Measurements from ENCODE around the gene AAMDC.
A peak's percentile ranks its signal among the peaks of the same experiment; 100 is the strongest.
"Not testable (repeated sequence)": the region's sequence is repeated elsewhere in the genome, so short reads cannot be mapped to it uniquely, and the experiment has no call there.

AAMDC gene

DNA sequence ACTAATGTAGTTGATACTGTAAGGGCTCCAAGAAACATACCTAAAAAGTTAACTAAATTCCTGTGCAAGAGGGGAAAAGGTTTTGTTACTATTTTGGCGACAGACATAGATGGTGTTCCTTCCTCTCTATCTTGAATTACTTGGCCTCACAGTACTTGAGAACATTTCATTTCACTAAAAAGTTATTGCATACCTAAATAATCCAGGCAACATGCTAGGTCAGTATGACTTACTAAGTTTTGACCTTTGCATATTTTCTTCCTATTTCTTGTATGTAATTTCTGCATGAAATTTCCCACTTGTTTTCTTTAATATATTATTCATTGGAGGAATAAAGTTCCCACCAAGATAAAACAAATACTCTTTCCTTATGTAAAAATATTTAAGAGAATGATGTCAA lies 74.0 kb downstream of the AAMDC start:
- not testable (repeated sequence) for H3K9ac ChIP-seq (ENCODE audit: low read length); H3K4me1 ChIP-seq (ENCODE audit: control insufficient read depth, insufficient read depth, low read depth, low read length); H2AK5ac ChIP-seq (ENCODE audit: low read length, severe bottlenecking); H3K4me3 ChIP-seq (ENCODE audit: insufficient read depth in 1 of 2, low read depth in 1 of 2, low read length in 2 of 2); H2AFZ ChIP-seq (ENCODE audit: low read depth, low read length); H4K8ac ChIP-seq (ENCODE audit: low read length); H3K9me3 ChIP-seq (ENCODE audit: control insufficient read depth, low read length); H3K4ac ChIP-seq (ENCODE audit: low read depth in 1 of 2, low read length in 2 of 2); H3K23ac ChIP-seq (ENCODE audit: low read length in 2 of 2); H3K27me3 ChIP-seq (ENCODE audit: control insufficient read depth in 1 of 2, insufficient read depth in 1 of 2, low read length in 2 of 2); H3K14ac ChIP-seq (ENCODE audit: low read length in 2 of 2); H3K79me1 ChIP-seq (replicated peaks; ENCODE audit: low read length, poor library complexity, severe bottlenecking); H3K18ac ChIP-seq (ENCODE audit: low read depth in 1 of 2, low read length in 2 of 2); H4K91ac ChIP-seq (ENCODE audit: low read length); H3K27ac ChIP-seq (ENCODE audit: low read length, poor library complexity, severe bottlenecking); DNase-seq; H3K4me2 ChIP-seq (ENCODE audit: low read length, poor library complexity, severe bottlenecking); H2BK5ac ChIP-seq (ENCODE audit: low read depth, low read length, poor library complexity, severe bottlenecking); H2BK12ac ChIP-seq (ENCODE audit: low read length in 2 of 2); H2BK120ac ChIP-seq (ENCODE audit: low read depth, low read length); H2BK15ac ChIP-seq (ENCODE audit: low read depth, poor library complexity, severe bottlenecking)
- H3K36me3 ChIP-seq (ENCODE audit: control insufficient read depth in 1 of 2, insufficient read depth in 2 of 2, low read depth in 1 of 2, low read length in 2 of 2): peaks cover 5 to 20% of the 10 kb centered on the region in 2 experiments
- WGBS: no CpG with 5 or more reads among the region's 1 CpG

DNA sequence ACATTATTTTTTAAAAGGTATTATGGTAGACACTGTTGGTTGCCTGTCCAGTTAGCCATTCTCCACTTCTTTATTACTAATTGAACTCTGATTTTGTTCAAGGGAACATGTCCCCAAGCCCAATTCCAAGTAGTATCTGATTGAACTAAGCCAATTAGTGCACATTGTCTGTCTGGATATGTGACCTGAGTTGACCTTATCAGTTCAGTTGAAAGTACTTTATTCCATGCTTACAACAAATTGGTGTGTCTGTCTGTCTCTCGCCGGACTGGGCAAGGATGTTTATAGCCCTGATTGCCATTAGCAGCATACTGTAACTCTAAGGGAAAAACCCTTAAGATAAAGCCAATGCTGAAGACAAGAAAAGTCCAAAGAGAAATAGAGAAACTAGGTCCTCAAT lies 87.9 kb downstream of the AAMDC start:
- H3K14ac ChIP-seq (ENCODE audit: low read length in 2 of 2): no peak overlapping the region
- H3K18ac ChIP-seq (ENCODE audit: low read depth in 1 of 2, low read length in 2 of 2): no peak overlapping the region
- no peak overlapping the region for H2BK120ac ChIP-seq (ENCODE audit: low read depth, low read length)
- H2BK5ac ChIP-seq (ENCODE audit: low read depth, low read length, poor library complexity, severe bottlenecking): no peak overlapping the region
- H4K8ac ChIP-seq (ENCODE audit: low read length): no peak overlapping the region
- H3K4me1 ChIP-seq (ENCODE audit: control insufficient read depth, insufficient read depth, low read depth, low read length): peaks cover 3% of the 10 kb centered on the region
- no peak overlapping the region for H3K27ac ChIP-seq (ENCODE audit: low read length, poor library complexity, severe bottlenecking)
- H3K79me1 ChIP-seq (replicated peaks; ENCODE audit: low read length, poor library complexity, severe bottlenecking): peaks cover 6% of the 10 kb centered on the region
- H2BK12ac ChIP-seq (ENCODE audit: low read length in 2 of 2): no peak overlapping the region
- no peak overlapping the region for H2AFZ ChIP-seq (ENCODE audit: low read depth, low read length)
- no peaks in the 10 kb centered on the region for H3K27me3 ChIP-seq (ENCODE audit: control insufficient read depth in 1 of 2, insufficient read depth in 1 of 2, low read length in 2 of 2)
- no peak overlapping the region for H3K4me3 ChIP-seq (ENCODE audit: insufficient read depth in 1 of 2, low read depth in 1 of 2, low read length in 2 of 2)
- no peak overlapping the region for H3K4ac ChIP-seq (ENCODE audit: low read depth in 1 of 2, low read length in 2 of 2)
- H2BK15ac ChIP-seq (ENCODE audit: low read depth, poor library complexity, severe bottlenecking): no peak overlapping the region
- DNase-seq: no peak
- H3K23ac ChIP-seq (ENCODE audit: low read length in 2 of 2): no peak overlapping the region
- H3K9ac ChIP-seq (ENCODE audit: low read length): no peak overlapping the region
- H4K91ac ChIP-seq (ENCODE audit: low read length): no peak overlapping the region
- no peaks in the 10 kb centered on the region for H3K9me3 ChIP-seq (ENCODE audit: control insufficient read depth, low read length)
- no CpG with 5 or more reads among the region's 2 CpGs for whole genome bisulfite sequencing
- no peak overlapping the region for H3K4me2 ChIP-seq (ENCODE audit: low read length, poor library complexity, severe bottlenecking)
- no peak overlapping the region for H2AK5ac ChIP-seq (ENCODE audit: low read length, severe bottlenecking)
- peaks cover 0 to 36% of the 10 kb centered on the region in 2 experiments for H3K36me3 ChIP-seq (ENCODE audit: control insufficient read depth in 1 of 2, insufficient read depth in 2 of 2, low read depth in 1 of 2, low read length in 2 of 2)

DNA sequence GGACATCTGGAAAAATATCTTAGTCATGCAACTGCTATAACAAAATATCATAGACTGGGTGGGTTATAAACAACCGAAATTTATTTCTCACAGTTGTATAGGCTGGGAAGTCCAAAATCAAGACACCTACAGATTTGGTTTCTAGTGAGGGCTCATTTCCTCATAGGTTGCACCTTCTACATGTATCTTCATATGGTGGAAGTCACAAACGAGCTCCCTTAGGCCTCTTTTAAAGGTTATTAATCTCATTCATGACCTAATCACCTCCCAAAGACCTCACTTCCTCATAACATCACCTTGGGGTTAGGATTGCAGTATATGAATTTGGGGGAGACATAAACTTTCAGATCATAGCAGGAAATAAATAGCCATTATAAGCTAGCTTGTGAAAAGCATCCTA lies 88.3 kb downstream of the AAMDC start:
- no peaks in the 10 kb centered on the region for H3K27me3 ChIP-seq (ENCODE audit: control insufficient read depth in 1 of 2, insufficient read depth in 1 of 2, low read length in 2 of 2)
- no peaks in the 10 kb centered on the region for H3K9me3 ChIP-seq (ENCODE audit: control insufficient read depth, low read length)
- H3K18ac ChIP-seq (ENCODE audit: low read depth in 1 of 2, low read length in 2 of 2): no peak overlapping the region
- H3K4ac ChIP-seq (ENCODE audit: low read depth in 1 of 2, low read length in 2 of 2): no peak overlapping the region
- WGBS: 100% methylated on average over 1 of the region's 2 CpGs
- H2BK12ac ChIP-seq (ENCODE audit: low read length in 2 of 2): no peak overlapping the region
- H3K4me2 ChIP-seq (ENCODE audit: low read length, poor library complexity, severe bottlenecking): no peak overlapping the region
- DNase-seq: no peak
- no peak overlapping the region for H2AK5ac ChIP-seq (ENCODE audit: low read length, severe bottlenecking)
- H3K36me3 ChIP-seq (ENCODE audit: control insufficient read depth in 1 of 2, insufficient read depth in 2 of 2, low read depth in 1 of 2, low read length in 2 of 2): peaks cover 0 to 36% of the 10 kb centered on the region in 2 experiments
- H4K91ac ChIP-seq (ENCODE audit: low read length): no peak overlapping the region
- H3K9ac ChIP-seq (ENCODE audit: low read length): no peak overlapping the region
- H2BK120ac ChIP-seq (ENCODE audit: low read depth, low read length): no peak overlapping the region
- no peak overlapping the region for H3K27ac ChIP-seq (ENCODE audit: low read length, poor library complexity, severe bottlenecking)
- peaks cover 3% of the 10 kb centered on the region for H3K4me1 ChIP-seq (ENCODE audit: control insufficient read depth, insufficient read depth, low read depth, low read length)
- H3K79me1 ChIP-seq (replicated peaks; ENCODE audit: low read length, poor library complexity, severe bottlenecking): peaks cover 6% of the 10 kb centered on the region
- no peak overlapping the region for H2AFZ ChIP-seq (ENCODE audit: low read depth, low read length)
- no peak overlapping the region for H3K4me3 ChIP-seq (ENCODE audit: insufficient read depth in 1 of 2, low read depth in 1 of 2, low read length in 2 of 2)
- no peak overlapping the region for H3K23ac ChIP-seq (ENCODE audit: low read length in 2 of 2)
- H4K8ac ChIP-seq (ENCODE audit: low read length): no peak overlapping the region
- no peak overlapping the region for H2BK15ac ChIP-seq (ENCODE audit: low read depth, poor library complexity, severe bottlenecking)
- H2BK5ac ChIP-seq (ENCODE audit: low read depth, low read length, poor library complexity, severe bottlenecking): no peak overlapping the region
- H3K14ac ChIP-seq (ENCODE audit: low read length in 2 of 2): no peak overlapping the region

- H4K91ac ChIP-seq (ENCODE audit: low read length); H3K9ac ChIP-seq (ENCODE audit: low read length); H3K14ac ChIP-seq (ENCODE audit: low read length in 2 of 2); H2BK5ac ChIP-seq (ENCODE audit: low read depth, low read length, poor library complexity, severe bottlenecking); H2BK15ac ChIP-seq (ENCODE audit: low read depth, poor library complexity, severe bottlenecking); H2AFZ ChIP-seq (ENCODE audit: low read depth, low read length); H3K18ac ChIP-seq (ENCODE audit: low read depth in 1 of 2, low read length in 2 of 2); H3K4me1 ChIP-seq (ENCODE audit: control insufficient read depth, insufficient read depth, low read depth, low read length); H3K4ac ChIP-seq (ENCODE audit: low read depth in 1 of 2, low read length in 2 of 2); H3K79me1 ChIP-seq (replicated peaks; ENCODE audit: low read length, poor library complexity, severe bottlenecking); H3K23ac ChIP-seq (ENCODE audit: low read length in 2 of 2); H2BK120ac ChIP-seq (ENCODE audit: low read depth, low read length); H3K4me3 ChIP-seq (ENCODE audit: insufficient read depth in 1 of 2, low read depth in 1 of 2, low read length in 2 of 2); H3K9me3 ChIP-seq (ENCODE audit: control insufficient read depth, low read length); H3K4me2 ChIP-seq (ENCODE audit: low read length, poor library complexity, severe bottlenecking); H3K27me3 ChIP-seq (ENCODE audit: control insufficient read depth in 1 of 2, insufficient read depth in 1 of 2, low read length in 2 of 2); H4K8ac ChIP-seq (ENCODE audit: low read length): not testable (repeated sequence)
- Histone ChIP-seq H3K36me3 (ENCODE audit: control insufficient read depth in 1 of 2, insufficient read depth in 2 of 2, low read depth in 1 of 2, low read length in 2 of 2) (peaks cover 0 to 25% of the 10 kb centered on the region in 2 experiments), H2BK12ac (ENCODE audit: low read length in 2 of 2) (peak overlapping the region in 1 of 2 experiments; percentile 52), H3K27ac (ENCODE audit: low read length, poor library complexity, severe bottlenecking) (peak overlapping the region; percentile 75), H2AK5ac (ENCODE audit: low read length, severe bottlenecking) (peak overlapping the region; percentile 96)
- peak; percentile 49 for DNase-seq
- WGBS: 91% methylated on average over 5 of the region's 6 CpGs
Observed at GRCh38 chr11:77910828-77911227, 89.9 kb downstream of the AAMDC start.

All from mesenchymal stem cell (in vitro differentiated cells and primary cell).